T-helper 22 cell (primary cell): ENCODE results near the gene CTNND2.

Source experiments
- DNase-seq: peaks from one replicate; pipeline ENCODE4 v3.0.0-alpha.2; 2020; ENCODE audit warnings: low read depth

CTNND2 gene

GRCh38 chr5:11248966-11249365 is 655.3 kb downstream of the CTNND2 start:
- no peak for DNase-seq

GRCh38 chr5:11247224-11247623 is 657.0 kb downstream of the CTNND2 start:
- no peak for DNase-seq

DNA sequence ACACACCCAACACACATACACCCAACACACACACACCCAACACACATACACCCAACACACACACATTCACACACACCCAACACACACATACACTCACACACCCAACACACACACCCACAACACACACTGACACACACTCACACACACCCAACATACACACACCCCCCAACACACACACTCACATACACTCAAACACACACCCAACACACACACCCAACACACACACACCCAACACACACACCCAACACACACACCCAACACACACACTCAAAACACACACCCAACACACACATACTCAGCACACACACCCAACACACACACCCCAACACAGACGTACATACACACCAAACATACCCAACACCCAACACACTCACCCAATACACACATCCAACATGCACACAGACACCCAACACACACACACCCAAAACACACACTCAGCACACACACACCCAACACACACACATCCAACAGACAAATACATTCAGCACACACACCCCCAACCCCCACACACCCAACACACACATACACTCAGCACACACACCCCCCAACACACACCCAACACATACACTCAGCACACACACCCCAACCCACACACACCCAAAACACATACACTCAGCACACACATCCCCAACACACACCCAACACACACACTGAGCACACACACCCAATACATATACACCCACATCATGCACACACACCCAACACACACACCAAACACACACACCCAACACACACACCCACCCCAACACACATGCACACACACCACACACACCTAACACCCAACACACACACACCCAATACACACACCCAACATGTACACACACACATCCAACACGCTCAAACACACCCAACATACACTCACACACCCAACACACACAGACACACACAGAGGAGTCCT is 663.7 kb downstream of the CTNND2 start:
- no peak for DNase-seq

- no peak for DNase-seq
These were observed 664.8 kb downstream of the CTNND2 start for GRCh38 chr5:11239261-11240015.

DNA sequence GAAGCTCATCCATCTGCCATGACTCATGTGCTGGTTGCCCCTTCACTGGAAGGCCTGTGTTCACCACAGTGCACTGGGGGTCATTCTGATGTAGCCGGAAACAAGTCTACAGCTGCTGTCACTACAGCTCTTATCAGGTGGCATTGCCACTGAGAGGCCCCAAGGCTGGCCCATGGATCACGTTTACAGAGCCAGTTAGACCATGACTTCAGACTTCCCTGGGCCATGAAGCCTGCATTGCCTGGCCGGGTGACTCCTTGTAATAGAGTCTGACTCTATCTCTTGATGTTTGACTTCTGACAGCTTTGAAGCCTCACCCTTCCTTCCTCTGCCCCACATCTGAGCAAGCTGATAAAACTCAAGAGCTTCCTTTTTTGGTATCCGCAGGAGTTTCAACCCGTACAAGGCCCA is 669.7 kb downstream of the CTNND2 start:
- DNase-seq = peak; percentile 0

- no peak for DNase-seq
These were observed 673.4 kb downstream of the CTNND2 start for GRCh38 chr5:11230890-11231289.

DNA sequence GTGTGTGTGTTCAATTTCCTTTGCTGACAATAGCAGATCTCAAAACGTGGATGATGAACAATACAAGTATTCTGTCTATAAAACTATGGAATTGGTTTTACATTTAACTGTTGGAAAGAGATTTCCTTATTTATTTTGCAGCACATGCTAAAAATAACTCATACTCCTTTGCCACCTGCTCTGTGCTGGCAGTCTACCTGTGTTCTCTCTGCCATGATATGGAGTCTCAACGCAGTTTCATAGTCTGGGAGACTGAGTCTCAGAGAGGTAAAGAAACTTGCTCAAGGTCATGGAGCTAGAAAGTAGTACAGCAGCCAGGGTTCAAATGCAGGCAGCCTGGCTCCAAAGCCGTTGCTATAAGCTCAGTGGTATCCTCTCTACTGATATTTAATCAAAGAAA is 677.2 kb downstream of the CTNND2 start:
- no peak for DNase-seq

- DNase-seq = no peak
These were observed 679.6 kb downstream of the CTNND2 start for GRCh38 chr5:11224436-11225187.

DNA sequence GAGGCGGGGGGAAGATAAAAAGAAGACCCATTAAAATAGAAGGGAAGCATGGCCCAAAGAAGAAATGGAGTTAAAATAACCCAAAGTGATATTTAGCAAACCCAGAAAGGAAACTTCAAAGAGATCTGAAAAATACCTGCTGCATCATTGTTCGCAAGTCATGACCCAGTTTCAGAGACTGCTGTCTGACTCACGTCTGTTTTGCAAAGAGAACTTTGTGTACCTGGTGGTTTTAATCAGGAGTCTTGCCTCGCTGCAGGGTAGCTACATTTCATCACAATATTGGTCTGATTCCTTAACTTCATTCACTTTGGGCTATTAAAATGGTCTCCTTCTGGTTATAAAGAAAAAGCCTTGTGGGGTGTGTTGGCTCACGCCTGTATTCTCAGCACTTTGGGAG is 682.1 kb downstream of the CTNND2 start:
- no peak for DNase-seq

DNA sequence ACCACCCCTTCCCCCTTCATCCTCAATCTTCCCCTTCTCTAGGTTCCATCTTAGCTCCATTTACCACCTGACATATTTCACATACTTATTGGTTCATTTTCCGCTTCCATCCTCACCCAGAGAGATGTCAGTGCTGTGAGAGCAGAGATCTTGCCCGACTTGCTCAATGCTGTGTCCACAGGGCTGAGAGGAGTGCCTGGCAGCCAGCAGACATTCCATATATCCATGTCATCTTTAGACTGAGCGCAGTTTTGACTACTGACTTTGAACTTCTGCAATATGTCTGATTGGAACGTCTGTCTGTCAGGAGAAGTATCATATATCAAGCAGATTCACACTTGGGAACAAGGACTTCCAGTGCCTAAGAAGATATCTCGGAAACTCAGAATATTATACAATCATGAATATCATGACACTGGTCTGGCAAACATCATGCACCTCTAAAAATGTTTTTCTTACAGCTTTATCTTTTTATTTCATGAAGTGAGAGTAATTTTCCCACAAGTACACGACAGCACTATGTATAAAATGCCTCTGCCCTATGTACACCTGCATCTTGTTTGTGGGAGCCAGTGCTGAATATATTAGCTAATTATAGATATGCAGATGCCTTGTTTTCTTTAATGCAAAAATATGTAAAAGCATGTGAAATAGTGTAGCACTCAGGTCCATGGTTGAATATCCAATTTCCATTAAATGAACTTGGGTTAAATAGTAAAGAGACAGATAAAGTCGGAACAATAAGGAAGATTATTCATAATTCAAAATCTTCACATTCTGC is 689.2 kb downstream of the CTNND2 start:
- DNase-seq = no peak

DNA sequence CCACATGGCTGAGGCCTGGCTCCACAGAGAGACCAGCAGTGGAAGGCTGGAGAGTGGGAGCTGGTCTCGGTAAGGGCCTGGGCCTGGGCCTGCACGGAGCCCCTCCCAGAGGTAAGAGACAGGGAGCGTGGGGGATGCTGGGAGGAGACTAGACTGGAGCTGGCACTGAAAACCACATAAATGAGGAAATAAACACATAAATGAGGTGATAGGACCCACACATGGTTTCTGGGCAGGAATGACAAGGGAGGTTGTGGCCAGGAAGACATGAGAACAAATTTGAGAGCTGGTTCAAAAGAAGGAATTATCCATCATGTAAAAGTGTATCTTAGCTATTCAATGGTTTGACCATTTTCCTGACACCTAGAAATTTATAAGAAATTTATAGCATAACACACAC is 691.5 kb downstream of the CTNND2 start:
- no peak for DNase-seq

DNA sequence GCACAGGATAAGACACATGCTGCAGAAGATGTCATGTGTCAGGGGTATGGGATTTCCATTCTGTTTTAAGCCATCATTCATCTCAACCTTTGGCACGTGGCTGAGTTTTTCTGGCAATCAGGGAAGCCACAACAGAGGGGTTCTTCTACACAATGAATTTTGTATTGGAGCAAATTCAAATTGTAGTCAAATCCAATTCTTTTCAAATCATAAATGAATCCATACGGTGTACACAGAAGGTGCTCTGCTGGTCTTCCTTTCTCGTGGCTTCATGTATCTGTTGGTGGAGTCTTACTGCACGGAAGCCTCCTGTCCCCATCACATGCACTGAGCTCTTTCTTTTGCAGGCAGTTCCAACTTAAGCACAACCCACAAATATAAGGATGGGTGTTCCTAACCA is 706.5 kb downstream of the CTNND2 start:
- no peak for DNase-seq

DNA sequence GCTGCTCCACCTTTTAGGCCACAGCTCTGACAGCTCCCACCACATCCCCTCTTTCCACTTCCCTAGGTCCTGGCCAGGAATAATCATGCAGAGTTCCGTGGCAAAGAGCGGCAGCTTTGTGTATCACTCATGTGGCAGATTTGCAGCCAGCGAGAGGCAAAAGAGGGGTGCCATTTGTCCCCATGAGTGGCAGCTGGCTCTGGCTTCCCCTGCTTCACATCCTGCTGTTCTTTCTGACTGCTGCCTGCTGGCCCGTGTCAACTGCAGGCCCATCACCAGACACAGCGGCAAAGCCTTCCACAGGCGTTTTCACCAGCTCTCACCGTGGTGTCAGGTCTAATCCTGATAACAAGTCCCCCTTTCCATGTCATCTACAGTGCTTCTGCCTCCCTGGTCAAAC is 712.6 kb downstream of the CTNND2 start:
- no peak for DNase-seq

DNA sequence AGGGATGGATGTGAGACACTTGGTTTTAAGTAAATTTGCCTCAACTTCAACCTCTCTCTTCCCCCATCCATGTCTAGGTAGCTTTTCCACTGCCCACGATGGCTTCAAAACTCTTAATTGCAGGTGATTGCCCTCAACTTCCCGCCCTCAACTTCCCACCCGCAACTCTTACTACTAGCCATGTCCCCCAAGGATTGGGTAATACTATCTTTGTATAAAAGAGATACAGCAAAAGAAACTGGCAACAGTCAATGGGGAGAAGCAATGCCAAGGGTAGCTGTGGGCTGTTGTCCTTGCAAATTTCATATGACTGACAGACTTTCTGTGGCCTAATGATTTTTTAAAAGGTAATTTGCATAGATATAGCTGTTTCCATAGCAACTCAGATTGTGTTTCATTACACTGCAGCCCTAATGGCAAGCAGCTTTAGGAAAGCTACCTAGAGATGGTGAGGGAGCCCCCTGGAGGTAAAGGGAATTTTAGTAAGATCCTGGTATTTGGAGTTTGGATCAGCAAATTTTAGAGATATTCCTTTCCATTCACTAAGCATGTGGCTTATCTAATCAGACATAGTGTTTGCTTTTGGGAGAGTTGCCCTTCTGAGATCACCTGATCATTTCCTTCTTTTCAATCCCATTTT is 721.7 kb downstream of the CTNND2 start:
- no peak for DNase-seq

GRCh38 chr5:11181940-11182339 is 722.3 kb downstream of the CTNND2 start:
- DNase-seq = no peak

GRCh38 chr5:11180890-11181289 is 723.4 kb downstream of the CTNND2 start:
- no peak for DNase-seq

DNA sequence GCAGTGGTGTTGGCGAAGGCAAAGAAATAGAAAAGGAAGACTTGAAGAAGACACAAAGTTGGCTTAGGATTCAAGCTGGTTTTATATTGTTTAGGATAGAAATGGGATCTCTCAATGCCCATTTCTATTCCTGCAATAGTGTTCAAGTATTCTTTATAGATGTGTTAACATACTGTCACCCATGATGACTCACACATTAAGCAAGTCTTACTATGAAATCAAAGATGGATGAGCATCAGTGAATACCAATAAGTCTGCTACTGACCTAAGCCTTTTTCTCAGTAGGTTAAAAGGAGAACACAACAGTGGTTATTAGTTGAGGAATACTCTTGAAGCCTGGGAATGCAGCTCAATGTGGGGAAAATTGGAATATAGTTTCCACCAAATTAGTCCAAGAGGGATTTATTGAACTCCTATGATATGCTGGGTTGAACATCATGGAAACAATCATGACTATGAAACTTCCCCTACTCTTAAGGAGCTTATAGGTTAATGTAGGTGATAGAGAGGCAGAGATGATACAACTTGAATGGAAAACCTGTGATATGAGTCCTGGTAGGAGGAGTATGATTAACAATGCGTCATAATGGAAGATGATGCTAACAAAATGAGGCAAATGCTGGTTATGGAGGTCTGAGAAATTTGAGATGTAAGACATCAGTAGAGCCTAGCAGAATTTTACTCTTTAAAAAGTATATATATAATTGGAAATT is 726.1 kb downstream of the CTNND2 start:
- DNase-seq = no peak

DNA sequence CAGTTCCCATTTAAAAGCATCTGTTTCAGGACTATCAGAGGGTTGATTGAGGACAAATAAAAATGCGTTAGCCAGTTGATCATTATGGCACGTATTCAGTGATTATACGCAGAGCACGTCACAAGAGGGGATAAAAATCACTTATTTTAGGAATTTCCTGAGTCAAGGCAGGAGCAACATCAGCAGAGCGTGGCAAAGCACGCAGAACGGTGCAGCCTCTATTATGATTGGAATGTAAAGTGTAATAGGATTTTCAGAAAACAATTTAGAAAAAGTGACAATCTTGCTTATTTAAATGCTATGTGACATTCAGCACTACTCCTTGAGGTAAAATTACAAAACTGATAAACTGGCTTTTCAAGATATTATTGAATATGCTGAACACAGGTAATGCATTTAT is 729.7 kb downstream of the CTNND2 start:
- no peak for DNase-seq

DNA sequence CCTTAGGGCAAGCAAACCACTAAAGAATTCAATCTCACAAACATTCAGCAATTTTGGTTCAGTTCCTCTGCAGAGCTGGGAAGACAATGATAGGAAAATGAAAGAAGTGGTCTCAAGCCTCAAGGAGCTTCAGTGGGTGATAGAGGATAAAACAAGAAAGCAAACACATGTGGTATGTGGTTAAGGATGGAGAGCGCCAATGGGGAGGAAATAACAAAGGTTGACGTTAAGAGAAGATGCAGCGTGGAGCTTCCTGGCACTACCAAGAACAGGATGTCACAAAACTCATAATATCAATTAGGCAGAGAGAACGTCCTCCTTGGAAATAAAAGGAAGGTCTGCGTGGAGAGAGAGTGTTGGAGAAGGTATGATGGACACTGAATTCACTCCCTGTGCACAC is 731.8 kb downstream of the CTNND2 start:
- DNase-seq = no peak

- DNase-seq = no peak
These were observed 733.0 kb downstream of the CTNND2 start for GRCh38 chr5:11171236-11171635.

- no peak for DNase-seq
These were observed 737.3 kb downstream of the CTNND2 start for GRCh38 chr5:11166923-11167322.
